Stomach (tissue), 9 donors: ENCODE data around the gene UST. TPM values are rescaled to one million over a fixed set of nuclear protein-coding genes. Genes with fewer than 3 reads are reported as not detected.
A peak's percentile ranks its signal among the peaks of the same experiment; 100 is the strongest.

Source experiments
- DNase-seq, 2 donors: peaks; one replicate each; pipeline versions ENCODE4 v3.0.0 to v3.0.0-alpha.2; 2013 to 2019
- H3K27ac ChIP-seq, 5 donors: fragments of 200-600 bp in 4 of 5; sonication (generic) in 4 of 5; one replicate each; pipeline ENCODE4 v1.5.1; 2013 to 2019; ENCODE audit warnings: mild to moderate bottlenecking in 1 of 5, moderate library complexity in 1 of 5
- H3K27me3 ChIP-seq, 3 donors: fragments of 200-600 bp; sonication (generic); one replicate each; pipeline ENCODE4 v1.5.1; 2017 to 2019; ENCODE audit warnings: mixed run types in 1 of 3
- H3K36me3 ChIP-seq, 4 donors: fragments of 200-600 bp; sonication (generic); 1 replicate in 3 of 4; 2 replicates in 1 of 4; pipeline ENCODE4 v1.5.1; 2016 to 2019
- H3K4me1 ChIP-seq, 4 donors: fragments of 200-600 bp; sonication (generic); one replicate each; pipeline ENCODE4 v1.5.1; 2016 to 2019
- H3K4me3 ChIP-seq, 4 donors: fragments of 200-600 bp; sonication (generic) in 3 of 4; one replicate each; pipeline ENCODE4 v1.5.1; 2016 to 2019; ENCODE audit warnings: mild to moderate bottlenecking in 1 of 4
- H3K9me3 ChIP-seq, 4 donors: fragments of 200-600 bp; sonication (generic); one replicate each; pipeline ENCODE4 v1.5.1; 2016 to 2019
- EP300 ChIP-seq: sonication (generic); formaldehyde crosslinking; IDR thresholded peaks from one replicate; pipeline ENCODE4 v1.6.1; 2017; ENCODE audit warnings: antibody characterized with exemption
- POLR2A ChIP-seq, 4 donors: fragments of 450-650 bp; IDR thresholded peaks; one replicate each; pipeline ENCODE4 v1.6.1; 2016; ENCODE audit warnings: antibody characterized with exemption in 4 of 4, control low read depth in 2 of 4, mild to moderate bottlenecking in 1 of 4, moderate library complexity in 1 of 4
- POLR2AphosphoS5 ChIP-seq, 3 donors: sonication (generic); formaldehyde crosslinking; IDR thresholded peaks; one replicate each; pipeline ENCODE4 v1.6.1; 2016; ENCODE audit warnings: antibody characterized with exemption in 3 of 3
- WGBS, 5 donors: extraction: QIAGEN DNeasy Blood & Tissue Kit in 3 of 5; methylation state at CpG; one replicate each; pipeline versions ENCODE4 v1.1.5 to v1.1.7; 2013 to 2018; 5-methylcytosine and 5-hydroxymethylcytosine counted together
- intact Hi-C: fragments of 100-400 bp; cut with DNase I; formaldehyde crosslinking; loops from one replicate; pipeline ENCODE4 v1.15.1; 2023; ENCODE audit warnings: low total_unique reads
- polyA plus RNA-seq, 3 donors: library from polyadenylated mRNA; stranded (reverse); fragments of 200-250 nt; gene quantifications; one replicate each; pipeline ENCODE4 v1.2.3, GENCODE V29; 2013
- total RNA-seq, 5 donors: library from RNA; depleted of rRNA; stranded (reverse); fragments of >200 nt; gene quantifications; one replicate each; pipeline versions ENCODE4 v1.1.0 to v1.2.3, GENCODE V29; 2014 to 2016
- TF ChIP-seq, protein P1 (sequence below), 7 experiments: fragments of 450-650 bp in 4 of 7; fragments of 200-600 bp in 3 of 7; sonication (generic) in 3 of 7; IDR thresholded peaks; one replicate each; pipeline ENCODE4 v1.5.1; 2016 to 2019; ENCODE audit warnings: antibody characterized with exemption in 7 of 7, control low read depth in 2 of 7, mild to moderate bottlenecking in 1 of 7
- donor health status: healthy with polysubstance abuse.
- donor health status: Bipolar disorder and iron deficiency.
- donor health status: healthy.

UST gene
- total and polyA plus RNA-seq, 8 donors, result 2.2 to 45.8 (median 8.9) TPM

DNA sequence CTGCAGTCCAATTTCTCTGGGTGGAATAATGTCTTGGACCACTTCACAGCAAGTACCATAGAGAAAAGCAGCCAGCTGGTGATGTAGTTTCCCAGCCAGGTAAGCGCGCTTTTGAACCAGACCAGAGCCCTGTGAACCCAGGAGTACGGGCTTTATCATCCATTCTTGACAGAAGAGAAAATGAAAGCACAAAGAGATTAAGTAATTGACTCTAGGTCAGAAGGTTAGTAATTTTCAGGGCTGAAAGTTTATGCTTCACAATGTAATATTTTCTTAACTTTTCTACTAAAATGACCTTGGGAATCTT lies 7.1 kb upstream of the UST start:
- H3K4me1 ChIP-seq, result peaks cover 0 to 8% (median 6%) of the 10 kb centered on the region in 4 donors
- no peak overlapping the region for H3K27ac ChIP-seq
- no peaks in the 10 kb centered on the region for H3K9me3 ChIP-seq
- 52 to 63% (median 56%) methylated on average over 3 of the region's 3 CpGs for WGBS, 5 donors
- DNase-seq, result no peak
- no peak for TF ChIP-seq POLR2AphosphoS5 (IDR thresholded peaks at IDR 0.05)
- no peak overlapping the region for H3K4me3 ChIP-seq
- H3K27me3 ChIP-seq, result no peaks in the 10 kb centered on the region
- intact Hi-C loops, result no loop called here
- H3K36me3 ChIP-seq, result no peaks in the 10 kb centered on the region

DNA sequence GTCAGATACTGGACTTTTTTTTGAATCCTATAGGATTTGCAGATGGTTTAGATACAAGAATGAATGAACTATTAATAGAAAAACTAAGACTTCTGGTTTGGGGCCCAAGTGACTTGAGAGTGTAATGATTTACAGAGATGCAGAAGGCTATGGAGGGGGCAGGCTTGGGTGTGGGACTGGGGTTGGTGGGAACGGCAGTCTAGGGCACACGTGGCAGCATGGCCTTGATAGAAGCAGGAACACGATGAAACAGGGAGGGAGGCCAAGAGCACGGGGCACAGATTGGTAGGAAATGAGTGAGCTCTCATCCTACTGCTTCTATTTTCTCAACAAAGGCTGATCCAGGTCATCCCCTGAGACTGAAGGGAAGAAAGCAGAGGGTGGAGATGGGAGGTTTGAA lies 3.4 kb upstream of the UST start:
- DNase-seq, result peak in 1 of 2 donors; percentile 45
- no peak overlapping the region for H3K27ac ChIP-seq
- TF ChIP-seq, protein P1, sequence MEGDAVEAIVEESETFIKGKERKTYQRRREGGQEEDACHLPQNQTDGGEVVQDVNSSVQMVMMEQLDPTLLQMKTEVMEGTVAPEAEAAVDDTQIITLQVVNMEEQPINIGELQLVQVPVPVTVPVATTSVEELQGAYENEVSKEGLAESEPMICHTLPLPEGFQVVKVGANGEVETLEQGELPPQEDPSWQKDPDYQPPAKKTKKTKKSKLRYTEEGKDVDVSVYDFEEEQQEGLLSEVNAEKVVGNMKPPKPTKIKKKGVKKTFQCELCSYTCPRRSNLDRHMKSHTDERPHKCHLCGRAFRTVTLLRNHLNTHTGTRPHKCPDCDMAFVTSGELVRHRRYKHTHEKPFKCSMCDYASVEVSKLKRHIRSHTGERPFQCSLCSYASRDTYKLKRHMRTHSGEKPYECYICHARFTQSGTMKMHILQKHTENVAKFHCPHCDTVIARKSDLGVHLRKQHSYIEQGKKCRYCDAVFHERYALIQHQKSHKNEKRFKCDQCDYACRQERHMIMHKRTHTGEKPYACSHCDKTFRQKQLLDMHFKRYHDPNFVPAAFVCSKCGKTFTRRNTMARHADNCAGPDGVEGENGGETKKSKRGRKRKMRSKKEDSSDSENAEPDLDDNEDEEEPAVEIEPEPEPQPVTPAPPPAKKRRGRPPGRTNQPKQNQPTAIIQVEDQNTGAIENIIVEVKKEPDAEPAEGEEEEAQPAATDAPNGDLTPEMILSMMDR (IDR thresholded peaks at IDR 0.05), result no peak
- TF ChIP-seq EP300, result no peak
- TF ChIP-seq POLR2A (IDR thresholded peaks at IDR 0.05), result no peak
- TF ChIP-seq POLR2AphosphoS5 (IDR thresholded peaks at IDR 0.05), result no peak

DNA sequence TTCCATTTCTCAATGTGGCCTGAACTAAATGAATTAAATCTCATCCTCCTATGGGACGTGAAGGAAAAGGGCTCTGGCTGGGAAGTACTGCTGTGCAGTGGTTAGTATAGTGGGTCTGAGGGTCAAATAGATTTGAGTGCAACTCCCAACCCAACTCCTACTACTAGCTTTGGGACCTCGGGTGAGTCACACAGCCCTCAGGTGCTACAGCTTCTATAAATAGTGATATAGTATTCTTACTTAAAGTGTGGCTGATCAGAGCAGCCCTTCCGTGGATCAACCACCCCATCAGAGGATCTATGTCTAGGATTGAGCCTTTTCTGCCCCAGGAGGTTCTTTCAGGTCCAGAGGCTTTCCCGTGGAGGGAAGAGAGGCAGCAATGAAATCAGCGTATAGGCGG lies 904 bp upstream of the UST start:
- peak in 1 of 2 donors; percentile 23 for DNase-seq
- H3K4me1 ChIP-seq, result peaks cover 15 to 37% (median 31%) of the 10 kb centered on the region in 4 donors
- intact Hi-C loops, result loop anchor here (5.0 kb wide), 1 partner anchor 201 kb away; no protein-coding TSS in a partner anchor
- peak overlapping the region; percentile 67 to 89 (median 78) for H3K4me3 ChIP-seq
- no peaks in the 10 kb centered on the region for H3K36me3 ChIP-seq
- TF ChIP-seq POLR2A (IDR thresholded peaks at IDR 0.05) (no peak), POLR2AphosphoS5 (IDR thresholded peaks at IDR 0.05) (no peak), EP300 (no peak)
- TF ChIP-seq, protein P1 (IDR thresholded peaks at IDR 0.05), result no peak
- 13 to 26% (median 15%) methylated on average over 6 of the region's 6 CpGs for WGBS, 5 donors
- no peaks in the 10 kb centered on the region for H3K9me3 ChIP-seq
- peak overlapping the region; percentile 70 to 86 (median 76) for H3K27ac ChIP-seq
- H3K27me3 ChIP-seq, result peaks cover 0 to 24% (median 11%) of the 10 kb centered on the region in 3 donors

More for the DNA sequence above, 3.4 kb upstream of the UST start:
- intact Hi-C loops, result no loop called here
- Histone ChIP-seq H3K9me3 (no peaks in the 10 kb centered on the region), H3K27me3 (peaks cover 0 to 22% (median 11%) of the 10 kb centered on the region in 3 donors), H3K4me3 (no peak overlapping the region), H3K36me3 (no peaks in the 10 kb centered on the region), H3K4me1 (peaks cover 21 to 32% (median 27%) of the 10 kb centered on the region in 4 donors)
- WGBS, 5 donors, result 44 to 58% (median 49%) methylated on average over 4 of the region's 4 CpGs

DNA sequence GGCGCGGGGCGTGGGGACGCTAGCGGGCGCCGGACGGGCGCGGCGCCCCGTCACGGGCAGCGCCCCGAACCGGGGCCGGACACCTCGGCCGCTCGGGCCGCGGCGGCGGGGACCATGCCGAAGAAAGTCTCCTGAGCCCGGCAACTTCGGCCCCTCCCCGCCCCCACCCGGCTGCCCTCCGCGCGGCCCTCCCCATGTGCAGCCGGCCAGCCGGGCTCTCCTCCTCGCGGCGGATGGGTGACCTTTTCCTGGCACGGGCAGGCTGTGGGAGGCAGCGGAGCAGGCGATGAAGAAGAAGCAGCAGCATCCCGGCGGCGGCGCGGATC lies 278 bp downstream of the UST start:
- H3K27ac ChIP-seq, result peak overlapping the region; percentile 70 to 86 (median 76)
- H3K4me3 ChIP-seq, result peak overlapping the region; percentile 67 to 89 (median 78)
- DNase-seq, result peak; percentile 34 to 78
- peaks cover 0 to 24% (median 11%) of the 10 kb centered on the region in 3 donors for H3K27me3 ChIP-seq
- 0 to 1% (median 0%) methylated on average over 7 to 45 of the region's 45 CpGs for WGBS, 5 donors
- no peaks in the 10 kb centered on the region for H3K9me3 ChIP-seq
- H3K4me1 ChIP-seq, result peaks cover 15 to 37% (median 33%) of the 10 kb centered on the region in 4 donors
- TF ChIP-seq, protein P1 (IDR thresholded peaks at IDR 0.05), result no peak
- TF ChIP-seq POLR2AphosphoS5 (IDR thresholded peaks at IDR 0.05), result no peak
- TF ChIP-seq EP300, result no peak
- no peak for TF ChIP-seq POLR2A (IDR thresholded peaks at IDR 0.05)
- intact Hi-C loops, result loop anchor here (5.0 kb wide), 1 partner anchor 200 kb away; no protein-coding TSS in a partner anchor
- no peaks in the 10 kb centered on the region for H3K36me3 ChIP-seq

DNA sequence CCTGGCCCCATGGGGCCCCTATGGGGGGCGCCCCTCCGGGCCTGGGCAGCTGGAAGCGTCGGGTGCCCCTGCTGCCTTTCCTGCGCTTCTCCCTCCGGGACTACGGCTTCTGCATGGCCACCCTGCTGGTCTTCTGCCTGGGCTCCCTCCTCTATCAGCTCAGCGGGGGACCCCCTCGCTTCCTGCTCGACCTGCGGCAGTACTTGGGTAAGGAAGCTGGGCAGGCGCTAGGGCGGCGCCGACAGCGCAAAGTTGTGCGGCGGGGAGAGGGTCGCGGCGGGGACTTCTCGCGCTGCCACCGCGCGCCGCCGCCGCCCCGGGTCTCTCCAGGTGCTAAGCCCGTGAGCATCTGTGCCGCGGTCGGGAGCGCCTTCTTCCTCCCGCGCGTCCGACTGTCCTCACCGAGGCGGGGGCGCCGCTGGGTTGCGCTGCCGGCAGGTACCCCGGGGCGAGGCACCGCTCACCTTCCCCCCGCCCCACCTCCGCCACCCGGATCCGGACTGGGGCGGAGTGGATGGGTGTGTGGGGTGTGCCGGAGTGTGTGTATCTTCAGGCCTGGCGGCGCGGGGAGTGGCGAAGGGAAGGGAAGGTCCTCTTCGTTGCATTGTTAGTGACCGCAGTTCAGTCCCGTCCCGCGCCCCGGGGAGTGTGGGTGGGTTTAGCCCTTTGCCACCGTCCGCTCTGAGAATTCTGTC lies 788 bp downstream of the UST start:
- TF ChIP-seq POLR2AphosphoS5 (IDR thresholded peaks at IDR 0.05) (peak in 1 of 3 donors; percentile 9), POLR2A (IDR thresholded peaks at IDR 0.05) (no peak)
- intact Hi-C loops, result loop anchor here (5.0 kb wide), 1 partner anchor 200 kb away; no protein-coding TSS in a partner anchor
- H3K27ac ChIP-seq, result peak overlapping the region; percentile 70 to 86 (median 76)
- peaks cover 0 to 24% (median 11%) of the 10 kb centered on the region in 3 donors for H3K27me3 ChIP-seq
- H3K4me1 ChIP-seq, result peaks cover 15 to 37% (median 33%) of the 10 kb centered on the region in 4 donors
- 0 to 1% (median 1%) methylated on average over 16 to 66 of the region's 66 CpGs for WGBS, 5 donors
- H3K4me3 ChIP-seq, result peak overlapping the region; percentile 67 to 89 (median 78)
- H3K9me3 ChIP-seq, result no peaks in the 10 kb centered on the region
- H3K36me3 ChIP-seq, result no peaks in the 10 kb centered on the region
- DNase-seq, result peak; percentile 52 to 85
